ENCODE results near the gene ABRACL.

Gene ABRACL

DNA sequence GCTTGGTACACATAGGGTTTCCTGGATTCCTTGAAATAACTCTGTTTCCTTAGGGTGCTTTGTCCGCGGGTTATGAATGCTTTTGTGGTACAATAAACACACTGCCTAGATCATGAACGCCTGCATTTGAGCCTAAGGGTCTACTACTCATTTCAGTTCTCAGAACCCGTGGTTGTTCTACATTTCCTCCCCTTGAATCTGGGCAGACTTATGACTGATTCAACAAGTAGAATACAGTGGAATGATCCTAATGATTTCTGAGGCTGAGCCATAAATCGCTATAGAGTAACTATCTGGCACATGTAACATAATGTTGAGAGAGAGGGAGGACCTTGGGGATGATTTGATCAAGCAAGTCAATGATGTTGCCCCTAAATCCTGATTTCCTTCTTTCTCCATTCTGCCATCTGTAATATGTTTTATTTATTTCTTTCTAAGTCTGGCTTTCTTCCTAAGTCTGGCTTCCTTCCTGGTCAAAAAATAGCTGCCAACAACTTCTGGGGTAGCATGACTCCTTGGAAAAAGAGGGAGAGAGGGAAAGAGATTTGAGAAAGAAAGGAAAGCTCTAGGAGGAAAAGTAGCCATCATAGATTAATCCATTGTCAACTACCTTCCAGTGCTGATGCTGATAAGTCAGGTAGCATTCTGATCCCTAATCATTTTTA lies 23.0 kb downstream of the ABRACL start:
- no peak for DNase-seq (ENCODE audit: low read depth in 2 of 2, low spot score in 1 of 2)

DNA sequence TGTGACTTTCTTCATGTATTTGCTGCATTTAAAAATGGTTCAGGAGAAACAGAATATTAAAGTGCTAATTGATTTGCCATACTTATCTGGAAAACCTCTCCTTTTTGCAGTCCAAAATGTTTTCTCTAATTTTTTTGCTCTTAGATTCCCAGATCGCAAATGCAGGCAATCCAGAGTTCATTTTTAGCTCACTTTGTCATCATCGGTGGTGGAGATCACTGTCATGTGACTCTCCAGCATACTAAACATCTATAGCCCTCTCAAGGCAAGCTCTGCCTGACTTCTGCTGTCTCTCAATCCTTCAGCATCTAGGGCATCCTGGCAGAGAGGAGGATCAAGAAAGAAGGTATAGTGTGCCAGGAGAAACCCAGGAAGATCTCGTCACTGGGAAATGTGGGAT lies 24.8 kb downstream of the ABRACL start:
- DNase-seq (ENCODE audit: low read depth in 2 of 2, low spot score in 1 of 2): no peak

DNA sequence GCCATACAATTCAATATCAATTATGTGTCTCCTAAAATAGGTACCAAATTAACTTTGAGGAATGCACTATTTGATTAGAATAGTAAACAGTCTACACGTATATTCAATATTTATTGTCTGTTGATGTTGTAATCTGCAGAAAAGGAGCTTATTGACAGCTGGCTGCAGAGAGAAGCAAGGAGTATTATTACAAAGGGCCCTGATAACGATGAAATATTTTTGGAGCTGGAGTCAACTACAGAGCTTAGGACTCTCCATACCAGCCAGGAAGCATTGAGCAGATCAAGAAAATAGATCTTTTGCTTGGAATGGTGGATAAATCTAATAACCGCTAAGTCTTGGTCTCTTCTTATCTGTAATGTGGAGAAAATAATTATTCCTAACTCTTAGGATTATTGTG lies 25.5 kb downstream of the ABRACL start:
- no peak for DNase-seq (ENCODE audit: low read depth in 2 of 2, low spot score in 1 of 2)

DNA sequence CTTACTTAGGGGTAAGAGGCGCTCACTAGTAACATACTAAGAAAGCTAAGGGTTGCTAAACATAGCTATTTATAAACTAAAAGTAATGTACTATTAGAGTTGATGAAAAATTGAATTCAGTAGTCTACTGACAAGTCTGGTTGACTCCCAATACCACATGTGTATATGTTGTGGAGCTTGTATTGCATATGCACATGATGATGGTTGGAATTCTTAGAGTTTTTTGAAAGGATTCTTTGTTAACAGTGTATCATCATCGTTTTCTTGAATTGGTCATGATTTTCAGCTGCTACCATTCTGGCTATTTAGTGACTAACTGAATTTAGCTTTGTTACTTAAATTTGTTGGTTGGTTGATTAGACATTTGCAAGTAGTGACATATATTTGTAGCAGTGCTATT lies 27.2 kb downstream of the ABRACL start:
- DNase-seq (ENCODE audit: low read depth in 2 of 2, low spot score in 1 of 2): no peak

DNA sequence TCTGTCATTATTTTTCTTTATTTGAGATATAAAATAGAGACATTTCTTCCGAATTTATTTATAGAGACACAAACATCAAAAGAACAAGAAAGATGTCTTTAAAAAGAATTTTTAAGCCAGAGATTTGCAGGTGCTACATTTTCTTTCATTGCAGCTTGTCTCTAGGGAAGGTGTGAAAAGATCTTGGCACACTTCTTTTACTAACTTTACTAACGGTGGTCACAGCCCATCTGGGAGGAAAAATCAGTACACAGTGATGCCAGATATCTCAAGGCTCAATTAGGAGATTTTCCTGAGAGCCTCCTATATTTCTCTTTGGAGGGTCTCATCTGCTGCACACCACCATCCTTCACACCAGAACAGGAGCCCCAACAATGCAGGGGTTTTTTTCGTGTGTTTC lies 29.5 kb downstream of the ABRACL start:
- no peak for DNase-seq (ENCODE audit: low read depth in 2 of 2, low spot score in 1 of 2)

DNA sequence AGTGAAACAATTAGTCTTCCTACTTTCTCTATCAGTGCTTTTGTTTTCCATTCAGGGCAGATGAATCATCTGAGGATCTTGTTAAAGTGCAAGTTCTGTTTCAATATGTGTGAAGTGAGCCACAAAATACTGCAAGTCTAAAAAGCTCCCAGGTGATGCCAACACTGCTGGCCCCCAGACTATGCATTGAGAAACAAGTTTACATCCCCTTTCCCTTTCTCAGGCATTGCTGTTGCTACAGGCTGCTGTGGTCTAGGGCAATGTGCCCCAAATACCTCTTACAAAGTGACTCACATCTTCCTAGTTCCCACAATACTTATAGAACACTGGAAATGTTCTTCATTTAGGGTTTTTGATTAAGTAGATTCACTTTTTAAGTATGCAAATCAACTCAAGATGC lies 31.8 kb downstream of the ABRACL start:
- DNase-seq (ENCODE audit: low read depth in 2 of 2, low spot score in 1 of 2): no peak

DNA sequence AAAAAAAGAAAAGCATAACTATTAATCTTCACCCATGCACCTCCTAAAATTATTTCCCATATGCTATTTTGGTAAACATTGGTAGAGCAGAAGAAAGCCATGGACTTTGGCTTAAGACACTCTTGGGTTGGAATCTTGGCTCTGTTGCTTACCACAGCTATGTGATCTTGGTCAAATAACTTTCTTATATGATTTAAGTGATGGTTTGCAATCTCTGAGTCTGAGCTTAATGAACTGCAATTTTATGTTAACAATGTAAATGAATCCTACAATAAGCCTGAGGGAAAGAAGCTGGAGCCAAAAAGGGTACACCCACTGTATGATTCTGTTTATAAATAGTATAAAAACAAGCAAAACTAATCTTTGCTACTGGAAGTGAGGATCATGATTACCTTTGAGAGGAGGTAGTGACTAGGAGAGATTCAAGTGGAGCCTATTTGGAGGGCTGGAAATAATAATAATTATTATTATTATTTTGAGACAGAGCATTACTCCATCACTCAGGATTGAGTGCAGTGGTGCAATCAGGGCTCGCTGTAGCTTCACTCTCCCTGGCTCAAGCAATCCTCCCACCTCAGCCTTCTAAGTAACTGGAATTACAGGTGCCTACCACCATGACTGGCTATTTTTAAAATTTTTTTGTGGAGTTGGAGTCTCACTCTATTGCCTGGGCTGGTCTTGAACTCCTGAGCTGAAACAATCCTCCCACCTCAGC lies 34.5 kb downstream of the ABRACL start:
- DNase-seq (ENCODE audit: low read depth in 2 of 2, low spot score in 1 of 2): no peak

DNA sequence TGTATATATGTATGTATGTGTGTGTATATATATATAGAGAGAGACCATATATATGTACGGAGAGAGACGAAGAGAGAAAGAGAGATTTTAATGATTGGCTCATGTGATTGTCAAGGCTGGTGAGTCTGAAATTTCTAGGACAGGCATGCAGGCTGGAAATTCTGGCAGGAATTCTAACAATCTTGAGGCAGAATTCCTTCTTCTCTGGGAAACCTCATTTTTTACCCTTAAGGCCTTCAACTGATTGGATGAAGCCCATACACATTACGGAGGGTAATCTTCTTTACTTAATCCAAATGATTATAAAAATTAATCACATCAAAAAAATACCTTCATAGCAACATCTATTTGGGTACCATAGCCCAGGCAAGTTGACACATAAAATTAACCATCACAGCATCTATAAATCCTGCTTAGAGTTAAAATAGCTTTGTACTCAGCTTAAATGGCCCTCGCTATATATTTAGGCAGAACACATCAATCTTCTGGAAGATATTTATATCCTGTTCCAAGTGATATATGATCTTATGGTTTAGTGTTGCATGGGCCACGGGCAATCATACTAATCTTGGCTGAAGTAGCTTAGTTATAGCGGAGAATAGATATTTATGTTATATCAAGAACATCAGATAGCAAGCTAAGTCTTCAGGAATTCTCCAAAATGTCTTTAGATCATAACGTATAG lies 36.6 kb downstream of the ABRACL start:
- no peak for DNase-seq (ENCODE audit: low read depth in 2 of 2, low spot score in 1 of 2)

DNA sequence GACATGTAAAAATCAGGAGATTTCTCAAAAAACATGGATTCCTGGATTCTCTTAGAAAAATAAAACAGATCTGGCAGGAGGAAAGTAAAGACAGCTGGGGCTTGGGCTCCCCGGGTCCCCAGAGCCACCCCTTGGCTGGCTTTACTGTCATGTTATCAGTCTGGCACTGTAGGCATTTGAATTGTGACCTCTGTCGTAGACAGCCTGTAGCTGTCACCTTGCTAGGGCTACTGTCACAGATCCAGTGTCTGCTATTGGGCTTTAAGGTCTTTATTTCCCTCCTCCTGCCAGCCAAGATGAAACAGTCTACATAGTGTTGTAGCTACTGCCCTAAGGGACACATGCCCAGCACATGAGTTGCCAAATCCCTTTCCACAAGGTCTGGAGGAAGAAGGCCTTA lies 37.5 kb downstream of the ABRACL start:
- no peak for DNase-seq (ENCODE audit: low read depth in 2 of 2, low spot score in 1 of 2)

DNA sequence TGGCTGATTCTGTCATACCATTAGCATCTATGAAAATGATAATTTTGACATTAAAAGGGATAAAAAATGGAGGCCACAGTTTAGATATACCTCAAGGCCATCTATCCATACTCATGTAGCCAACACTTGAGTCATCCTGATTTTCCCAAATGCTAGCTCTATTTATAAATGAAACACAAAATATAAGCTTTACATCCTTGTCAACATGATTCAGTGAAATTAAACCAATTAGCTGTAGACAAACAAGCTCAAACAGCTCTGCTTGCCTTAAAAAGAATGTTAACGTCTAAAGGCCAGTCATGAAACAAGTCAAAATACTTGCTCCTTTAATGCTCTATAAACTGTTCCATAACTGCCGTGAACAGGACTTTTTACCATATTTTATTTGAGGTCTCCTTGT lies 40.3 kb downstream of the ABRACL start:
- no peak for DNase-seq (ENCODE audit: low read depth in 2 of 2, low spot score in 1 of 2)

DNA sequence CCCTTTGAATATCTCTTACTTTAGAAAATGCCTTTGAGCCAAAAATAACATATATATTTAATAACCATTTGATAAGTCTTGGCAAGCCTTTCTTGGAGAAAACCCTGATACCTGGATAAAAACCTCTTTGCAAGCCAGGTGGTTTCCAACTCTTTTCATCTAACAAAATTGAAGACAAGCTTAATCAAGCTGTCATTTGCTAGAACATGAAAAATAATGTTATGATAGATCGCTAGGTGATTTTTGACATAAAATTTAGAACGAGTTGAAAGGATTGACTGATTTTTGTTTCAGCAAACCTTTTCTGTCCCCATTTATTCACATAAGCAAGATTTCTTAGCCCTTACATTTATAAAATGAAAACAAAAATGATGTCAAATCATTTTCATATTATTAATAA lies 44.6 kb downstream of the ABRACL start:
- DNase-seq (ENCODE audit: low read depth in 2 of 2, low spot score in 1 of 2): no peak

DNA sequence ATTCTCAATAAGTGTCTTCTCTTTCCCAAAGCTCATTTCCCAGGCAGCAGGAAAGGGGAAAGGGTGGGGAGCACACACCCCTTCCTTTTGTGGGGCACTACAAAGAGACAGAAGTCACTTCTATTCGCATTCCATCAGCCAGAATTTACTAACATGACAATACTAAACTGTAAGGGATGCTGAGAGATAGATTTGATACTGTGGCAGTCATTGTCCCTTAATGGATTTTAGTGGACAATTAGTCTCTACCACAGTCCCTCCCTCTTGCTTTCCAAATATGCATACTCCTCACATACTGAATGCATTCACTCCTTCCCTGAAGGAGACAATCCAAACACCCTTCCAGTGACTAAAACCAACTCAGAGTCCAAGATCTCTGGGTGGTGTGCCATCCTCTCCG lies 50.5 kb downstream of the ABRACL start:
- DNase-seq (ENCODE audit: low read depth in 2 of 2, low spot score in 1 of 2): no peak

DNA sequence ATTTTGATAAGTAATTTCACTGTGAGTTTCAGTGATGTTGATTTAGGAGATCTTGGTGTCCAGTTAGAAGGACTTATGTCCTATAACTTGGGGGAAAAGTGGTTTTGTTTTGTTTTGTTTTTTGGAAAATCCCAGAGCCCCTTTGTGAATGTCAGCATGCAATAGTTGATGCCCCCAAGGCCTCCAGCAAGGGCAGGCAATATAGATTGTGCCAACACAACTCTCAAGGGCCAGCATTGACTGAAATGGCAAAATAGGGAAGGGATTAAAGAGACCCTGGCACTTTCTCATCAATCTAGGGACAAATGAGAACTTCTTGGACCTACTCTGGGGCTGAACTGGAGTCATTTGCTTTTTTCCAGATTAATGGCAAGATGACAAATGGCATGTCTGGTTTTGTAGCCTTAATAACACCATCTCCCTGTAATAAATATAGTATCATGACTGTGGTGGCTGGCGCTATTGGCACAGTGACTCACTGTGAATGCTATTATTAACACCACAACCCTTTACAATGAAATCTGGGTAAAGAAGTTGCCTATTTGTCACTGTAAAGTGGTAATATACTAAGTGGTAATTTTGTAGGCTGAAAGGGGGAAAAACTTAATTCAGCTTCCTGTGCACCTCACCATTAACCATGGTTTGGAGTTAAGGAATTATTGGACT lies 51.8 kb downstream of the ABRACL start:
- no peak for DNase-seq (ENCODE audit: low read depth in 2 of 2, low spot score in 1 of 2)

DNA sequence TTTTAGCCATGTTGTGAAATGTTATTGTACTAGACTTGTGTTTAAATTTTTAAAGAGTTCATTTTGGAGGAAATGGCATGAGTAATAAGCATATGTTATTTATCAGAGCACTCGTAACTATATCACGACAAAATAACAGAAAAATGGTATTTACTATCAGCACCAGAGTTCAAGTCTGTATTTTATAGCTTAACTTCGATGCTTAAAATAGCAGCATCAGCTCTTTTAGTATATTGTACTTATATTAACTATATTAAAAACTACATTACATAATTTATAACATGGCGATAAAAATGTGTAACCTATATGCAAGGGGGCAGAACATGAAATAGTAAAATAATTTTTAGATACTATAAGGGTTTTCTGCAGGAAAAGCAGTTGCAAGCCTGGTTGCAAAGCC lies 52.9 kb downstream of the ABRACL start:
- DNase-seq (ENCODE audit: low read depth in 2 of 2, low spot score in 1 of 2): no peak

DNA sequence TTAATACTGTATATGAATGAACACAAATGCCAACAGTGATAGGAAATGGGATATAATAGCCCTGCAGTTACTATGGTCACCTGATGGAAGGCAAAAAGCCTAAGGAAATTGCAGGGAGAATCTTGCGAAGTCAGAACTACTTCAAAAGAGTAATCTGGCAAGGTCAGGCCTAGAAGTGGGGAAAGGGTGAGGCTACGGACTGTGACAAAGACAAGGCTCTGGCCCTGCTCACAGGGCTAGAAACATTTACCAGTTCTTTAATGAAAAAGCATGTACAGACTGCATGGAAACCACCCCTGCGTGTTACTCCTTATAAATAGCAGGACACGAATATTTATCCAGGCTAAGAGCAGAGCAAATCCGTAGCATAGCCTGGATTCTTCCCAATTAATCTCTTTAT lies 53.8 kb downstream of the ABRACL start:
- DNase-seq (ENCODE audit: low read depth in 2 of 2, low spot score in 1 of 2): no peak

DNA sequence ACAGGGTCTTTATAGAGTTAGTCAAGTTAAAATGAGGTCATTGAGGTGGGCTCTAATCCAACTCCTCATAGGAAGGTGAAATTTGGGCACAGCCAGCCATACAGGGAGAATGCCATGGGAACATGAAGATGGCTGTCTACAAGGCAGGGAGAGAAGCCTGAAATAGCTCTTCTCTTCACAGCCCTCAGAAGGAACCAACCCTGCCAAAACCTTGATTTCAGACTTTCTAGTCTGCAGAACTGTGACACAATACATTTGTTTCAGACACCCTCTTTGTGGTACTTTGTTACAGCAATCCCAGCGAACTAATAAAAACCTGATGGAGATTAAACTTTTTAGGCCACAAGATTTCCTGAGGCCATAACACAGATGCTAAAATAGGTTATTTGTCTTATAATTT lies 63.3 kb downstream of the ABRACL start:
- no peak for DNase-seq (ENCODE audit: low read depth in 2 of 2, low spot score in 1 of 2)
